H1 (cell line): ENCODE results near the gene PRIMPOL. TPM values are rescaled to one million over a fixed set of nuclear protein-coding genes. Genes with fewer than 3 reads are reported as not detected.

Experiments used
- FOSL1 ChIP-seq: IDR thresholded peaks from 2 replicates; pipeline ENCODE4 v1.6.1; 2011; ENCODE audit warnings: mild to moderate bottlenecking, low read depth, low read length, moderate library complexity; ENCODE audit not compliant: insufficient read depth
- JUN ChIP-seq: IDR thresholded peaks from 2 replicates; pipeline ENCODE4 v1.6.1; 2011; ENCODE audit warnings: low read depth, mild to moderate bottlenecking, improper control_type of control experiment, low read length
- MAFK ChIP-seq: IDR thresholded peaks from 2 replicates; pipeline ENCODE4 v1.6.1; 2012; ENCODE audit warnings: low read depth, mild to moderate bottlenecking, improper control_type of control experiment, low read length
- NANOG ChIP-seq: IDR thresholded peaks from 2 replicates; pipeline ENCODE4 v1.6.1; 2011; ENCODE audit warnings: low read length, low read depth, mild to moderate bottlenecking, inconsistent platforms; ENCODE audit not compliant: insufficient read depth, poor library complexity, severe bottlenecking
- SIX5 ChIP-seq: IDR thresholded peaks from 2 replicates; pipeline ENCODE4 v1.6.1; 2011; ENCODE audit warnings: mild to moderate bottlenecking, low read depth, low read length
- SP1 ChIP-seq: IDR thresholded peaks from 2 replicates; pipeline ENCODE4 v1.6.1; 2011; ENCODE audit warnings: low read depth, low read length
- TBP ChIP-seq: IDR thresholded peaks from 2 replicates; pipeline ENCODE4 v1.6.1; 2011; ENCODE audit warnings: low read depth, low read length, improper control_type of control experiment
- polyA plus RNA-seq, 7 experiments: library from polyadenylated mRNA; depleted of rRNA in 3 of 7; stranded (reverse) in 5 of 7; unstranded in 2 of 7; fragments of >200 nt in 5 of 7; fragments of 200-250 nt in 2 of 7; gene quantifications; 1 replicate in 5 of 7; 2 replicates in 1 of 7; 4 replicates in 1 of 7; pipeline versions ENCODE4 v1.2.1 to v1.2.3, GENCODE V29; 2011 to 2013; ENCODE audit warnings: missing spikeins in 2 of 7, mixed read lengths in 2 of 7
- total RNA-seq: library from RNA; stranded (reverse); fragmentation: NEBNext Ultra II Directional; extraction: Animal tissue kit (Norgen Biotek cat#: 25700); gene quantifications from 2 replicates; pipeline ENCODE4 v1.2.1, GENCODE V29; 2021
- TF ChIP-seq, protein P1 (sequence below): fragments of 300-600 bp; sonication (generic); IDR thresholded peaks from 2 replicates; pipeline ENCODE4 v1.7.1; 2012; ENCODE audit warnings: low read length, moderate library complexity, mild to moderate bottlenecking, inconsistent platforms; ENCODE audit not compliant: insufficient replicate concordance

Gene PRIMPOL
- total and polyA plus RNA-seq, 2 of the 8 experiments (the other 6 are each of a cell fraction or from before 2014, with no cell fraction given), result 4.4 to 6.7 TPM

DNA sequence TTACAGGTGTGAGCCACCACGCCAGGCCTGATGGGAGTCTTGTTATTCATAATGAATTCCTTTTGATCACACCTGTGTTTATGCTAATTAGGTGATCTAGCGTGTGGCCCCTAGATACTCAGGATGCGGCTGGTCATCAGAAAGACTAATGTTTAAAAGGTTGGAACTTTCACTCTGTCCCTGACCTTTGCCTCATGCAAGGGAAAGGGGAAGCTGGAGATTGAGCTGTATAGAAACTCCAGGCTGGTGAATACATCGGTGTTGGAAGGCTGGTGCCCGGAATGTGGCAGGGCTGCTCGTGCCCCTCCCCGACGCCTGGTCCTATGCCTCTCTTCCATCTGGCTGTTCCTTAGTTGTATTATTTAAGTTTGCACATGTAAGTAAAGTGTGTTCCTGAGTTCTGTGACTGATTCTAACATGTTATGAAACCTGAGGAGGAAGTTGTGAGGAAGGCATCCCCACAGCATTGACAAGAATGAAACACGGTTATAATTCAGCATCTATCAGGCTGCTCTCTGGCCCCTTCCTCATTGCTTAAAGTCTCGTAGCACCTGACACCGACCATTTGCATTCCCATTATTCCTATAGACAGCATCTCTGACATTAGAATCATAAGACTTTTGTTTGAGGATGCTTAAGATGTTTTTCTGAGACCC lies 29.2 kb upstream of the PRIMPOL start (continued):
- TF ChIP-seq, protein P1, sequence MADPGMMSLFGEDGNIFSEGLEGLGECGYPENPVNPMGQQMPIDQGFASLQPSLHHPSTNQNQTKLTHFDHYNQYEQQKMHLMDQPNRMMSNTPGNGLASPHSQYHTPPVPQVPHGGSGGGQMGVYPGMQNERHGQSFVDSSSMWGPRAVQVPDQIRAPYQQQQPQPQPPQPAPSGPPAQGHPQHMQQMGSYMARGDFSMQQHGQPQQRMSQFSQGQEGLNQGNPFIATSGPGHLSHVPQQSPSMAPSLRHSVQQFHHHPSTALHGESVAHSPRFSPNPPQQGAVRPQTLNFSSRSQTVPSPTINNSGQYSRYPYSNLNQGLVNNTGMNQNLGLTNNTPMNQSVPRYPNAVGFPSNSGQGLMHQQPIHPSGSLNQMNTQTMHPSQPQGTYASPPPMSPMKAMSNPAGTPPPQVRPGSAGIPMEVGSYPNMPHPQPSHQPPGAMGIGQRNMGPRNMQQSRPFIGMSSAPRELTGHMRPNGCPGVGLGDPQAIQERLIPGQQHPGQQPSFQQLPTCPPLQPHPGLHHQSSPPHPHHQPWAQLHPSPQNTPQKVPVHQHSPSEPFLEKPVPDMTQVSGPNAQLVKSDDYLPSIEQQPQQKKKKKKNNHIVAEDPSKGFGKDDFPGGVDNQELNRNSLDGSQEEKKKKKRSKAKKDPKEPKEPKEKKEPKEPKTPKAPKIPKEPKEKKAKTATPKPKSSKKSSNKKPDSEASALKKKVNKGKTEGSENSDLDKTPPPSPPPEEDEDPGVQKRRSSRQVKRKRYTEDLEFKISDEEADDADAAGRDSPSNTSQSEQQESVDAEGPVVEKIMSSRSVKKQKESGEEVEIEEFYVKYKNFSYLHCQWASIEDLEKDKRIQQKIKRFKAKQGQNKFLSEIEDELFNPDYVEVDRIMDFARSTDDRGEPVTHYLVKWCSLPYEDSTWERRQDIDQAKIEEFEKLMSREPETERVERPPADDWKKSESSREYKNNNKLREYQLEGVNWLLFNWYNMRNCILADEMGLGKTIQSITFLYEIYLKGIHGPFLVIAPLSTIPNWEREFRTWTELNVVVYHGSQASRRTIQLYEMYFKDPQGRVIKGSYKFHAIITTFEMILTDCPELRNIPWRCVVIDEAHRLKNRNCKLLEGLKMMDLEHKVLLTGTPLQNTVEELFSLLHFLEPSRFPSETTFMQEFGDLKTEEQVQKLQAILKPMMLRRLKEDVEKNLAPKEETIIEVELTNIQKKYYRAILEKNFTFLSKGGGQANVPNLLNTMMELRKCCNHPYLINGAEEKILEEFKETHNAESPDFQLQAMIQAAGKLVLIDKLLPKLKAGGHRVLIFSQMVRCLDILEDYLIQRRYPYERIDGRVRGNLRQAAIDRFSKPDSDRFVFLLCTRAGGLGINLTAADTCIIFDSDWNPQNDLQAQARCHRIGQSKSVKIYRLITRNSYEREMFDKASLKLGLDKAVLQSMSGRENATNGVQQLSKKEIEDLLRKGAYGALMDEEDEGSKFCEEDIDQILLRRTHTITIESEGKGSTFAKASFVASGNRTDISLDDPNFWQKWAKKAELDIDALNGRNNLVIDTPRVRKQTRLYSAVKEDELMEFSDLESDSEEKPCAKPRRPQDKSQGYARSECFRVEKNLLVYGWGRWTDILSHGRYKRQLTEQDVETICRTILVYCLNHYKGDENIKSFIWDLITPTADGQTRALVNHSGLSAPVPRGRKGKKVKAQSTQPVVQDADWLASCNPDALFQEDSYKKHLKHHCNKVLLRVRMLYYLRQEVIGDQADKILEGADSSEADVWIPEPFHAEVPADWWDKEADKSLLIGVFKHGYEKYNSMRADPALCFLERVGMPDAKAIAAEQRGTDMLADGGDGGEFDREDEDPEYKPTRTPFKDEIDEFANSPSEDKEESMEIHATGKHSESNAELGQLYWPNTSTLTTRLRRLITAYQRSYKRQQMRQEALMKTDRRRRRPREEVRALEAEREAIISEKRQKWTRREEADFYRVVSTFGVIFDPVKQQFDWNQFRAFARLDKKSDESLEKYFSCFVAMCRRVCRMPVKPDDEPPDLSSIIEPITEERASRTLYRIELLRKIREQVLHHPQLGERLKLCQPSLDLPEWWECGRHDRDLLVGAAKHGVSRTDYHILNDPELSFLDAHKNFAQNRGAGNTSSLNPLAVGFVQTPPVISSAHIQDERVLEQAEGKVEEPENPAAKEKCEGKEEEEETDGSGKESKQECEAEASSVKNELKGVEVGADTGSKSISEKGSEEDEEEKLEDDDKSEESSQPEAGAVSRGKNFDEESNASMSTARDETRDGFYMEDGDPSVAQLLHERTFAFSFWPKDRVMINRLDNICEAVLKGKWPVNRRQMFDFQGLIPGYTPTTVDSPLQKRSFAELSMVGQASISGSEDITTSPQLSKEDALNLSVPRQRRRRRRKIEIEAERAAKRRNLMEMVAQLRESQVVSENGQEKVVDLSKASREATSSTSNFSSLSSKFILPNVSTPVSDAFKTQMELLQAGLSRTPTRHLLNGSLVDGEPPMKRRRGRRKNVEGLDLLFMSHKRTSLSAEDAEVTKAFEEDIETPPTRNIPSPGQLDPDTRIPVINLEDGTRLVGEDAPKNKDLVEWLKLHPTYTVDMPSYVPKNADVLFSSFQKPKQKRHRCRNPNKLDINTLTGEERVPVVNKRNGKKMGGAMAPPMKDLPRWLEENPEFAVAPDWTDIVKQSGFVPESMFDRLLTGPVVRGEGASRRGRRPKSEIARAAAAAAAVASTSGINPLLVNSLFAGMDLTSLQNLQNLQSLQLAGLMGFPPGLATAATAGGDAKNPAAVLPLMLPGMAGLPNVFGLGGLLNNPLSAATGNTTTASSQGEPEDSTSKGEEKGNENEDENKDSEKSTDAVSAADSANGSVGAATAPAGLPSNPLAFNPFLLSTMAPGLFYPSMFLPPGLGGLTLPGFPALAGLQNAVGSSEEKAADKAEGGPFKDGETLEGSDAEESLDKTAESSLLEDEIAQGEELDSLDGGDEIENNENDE, result no peak
- TF ChIP-seq JUN (no peak), MAFK (no peak), TBP (no peak), FOSL1 (no peak), SP1 (no peak), SIX5 (no peak), NANOG (no peak)
- TF ChIP-seq, all 59 proteins: peak for 0
